Anterior cingulate cortex (tissue), 58 donors: Measurements from ENCODE around the gene NT5C2.

Source experiments
- DNase-seq, 58 donors: peaks; one replicate each; lab custom pipeline; 2025; lab: John Stamatoyannopoulos, UW

NT5C2 gene

DNA sequence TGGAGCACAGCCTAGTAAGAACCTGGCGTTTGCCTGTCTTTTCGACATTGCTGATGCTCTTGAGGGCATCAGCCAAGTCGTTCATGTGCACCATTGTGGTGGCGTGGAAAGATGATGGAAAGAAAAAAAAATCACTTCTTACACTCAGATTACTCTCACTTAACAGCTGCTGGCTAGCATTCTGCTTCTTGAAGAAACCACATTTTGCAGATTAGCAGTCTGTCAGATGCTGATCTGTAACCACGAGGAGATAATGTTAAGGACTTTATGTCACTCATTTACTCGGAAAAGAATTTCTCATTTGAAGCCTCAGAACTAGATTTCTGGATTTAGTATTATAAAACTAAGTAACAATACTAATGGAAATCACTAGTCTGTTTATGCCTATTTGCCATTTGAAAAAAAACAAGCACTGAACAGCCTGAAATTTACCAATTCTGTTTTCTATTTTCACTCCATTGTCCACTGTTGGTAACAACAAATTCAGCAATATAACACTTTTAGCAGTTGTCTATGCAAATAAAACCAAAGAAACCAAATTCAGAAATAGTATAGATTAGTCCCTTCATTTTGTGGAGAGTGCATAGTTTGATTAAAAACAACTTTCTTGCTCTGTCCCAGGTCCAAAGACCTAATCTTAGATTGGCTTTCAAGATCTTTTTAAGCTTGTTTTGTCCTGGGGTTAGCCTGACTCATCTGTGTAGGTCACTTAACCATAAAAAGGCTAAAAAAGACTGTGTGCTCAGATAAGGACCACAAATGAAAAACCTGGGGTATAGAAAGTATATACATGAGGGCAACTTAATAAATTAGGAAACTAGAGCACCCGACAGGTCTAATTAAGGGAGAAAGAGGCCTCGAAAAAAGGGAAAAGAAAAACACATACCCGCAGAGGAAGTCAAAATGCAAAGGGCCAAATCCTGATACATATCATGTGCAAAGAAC is 67.5 kb downstream of the NT5C2 start:
- no peak for DNase-seq

DNA sequence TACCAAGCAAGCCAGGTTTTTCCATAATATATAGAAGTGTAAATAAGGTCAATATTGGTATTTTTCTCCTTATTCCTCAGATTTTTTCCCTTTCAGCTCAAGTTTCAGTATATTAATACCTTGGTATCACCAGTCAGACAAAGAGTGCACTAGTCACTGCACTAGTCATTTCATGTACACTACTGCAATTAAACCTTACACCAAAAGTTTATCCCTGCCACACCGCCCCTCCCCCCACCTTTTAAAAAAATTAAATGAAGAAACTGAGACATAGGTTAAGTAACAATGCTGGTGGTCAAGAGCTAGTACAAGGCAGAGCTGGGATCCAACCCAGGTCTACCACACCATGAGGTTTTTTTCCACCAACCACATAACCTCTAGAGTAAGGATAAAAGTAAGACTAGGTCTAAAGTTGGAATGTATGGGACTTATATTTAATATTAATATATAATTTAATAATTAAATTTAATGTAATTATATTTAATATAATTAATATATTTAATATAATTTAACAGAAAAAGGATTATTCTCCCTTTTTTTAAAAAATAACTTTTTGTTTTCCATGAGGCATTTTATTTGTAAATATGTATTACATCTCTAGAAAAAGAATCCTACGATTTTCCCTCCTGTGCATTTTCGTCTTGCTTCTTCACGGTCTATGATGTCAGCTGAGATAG is 68.5 kb downstream of the NT5C2 start:
- DNase-seq: no peak

DNA sequence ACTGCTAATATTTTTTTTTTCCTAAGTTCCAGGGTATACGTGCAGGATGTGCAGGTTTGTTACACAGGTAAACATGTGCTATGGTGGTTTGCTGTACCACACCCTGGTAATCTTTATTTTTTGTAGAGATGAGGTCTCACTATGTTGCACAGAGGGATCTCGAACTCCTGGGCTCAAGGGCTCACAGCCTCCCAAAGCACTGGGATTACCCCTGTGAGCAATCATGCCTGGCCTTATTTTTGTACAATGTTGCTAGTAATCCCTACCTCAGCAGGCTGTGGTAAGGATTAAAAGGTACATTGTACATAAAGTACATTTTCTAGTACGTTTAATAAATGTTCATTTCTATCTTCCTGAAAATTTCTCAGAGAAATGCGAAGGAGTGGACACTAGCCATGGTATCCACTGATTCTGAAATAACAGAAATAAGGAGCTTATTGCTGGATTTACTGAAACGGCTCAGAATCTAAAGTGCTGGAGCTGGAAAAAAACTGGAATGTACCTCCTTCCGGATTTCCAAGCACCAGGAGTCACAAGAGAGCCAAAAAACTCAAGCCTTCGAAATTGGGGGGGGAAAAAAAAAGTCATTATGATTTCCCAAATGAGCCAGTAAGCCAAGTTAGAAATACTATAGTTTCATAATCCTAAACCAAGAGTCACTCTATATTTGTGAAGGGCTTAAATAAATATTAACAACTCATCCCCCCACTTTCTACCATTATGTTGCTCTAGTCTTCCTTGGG is 69.6 kb downstream of the NT5C2 start:
- no peak for DNase-seq

DNA sequence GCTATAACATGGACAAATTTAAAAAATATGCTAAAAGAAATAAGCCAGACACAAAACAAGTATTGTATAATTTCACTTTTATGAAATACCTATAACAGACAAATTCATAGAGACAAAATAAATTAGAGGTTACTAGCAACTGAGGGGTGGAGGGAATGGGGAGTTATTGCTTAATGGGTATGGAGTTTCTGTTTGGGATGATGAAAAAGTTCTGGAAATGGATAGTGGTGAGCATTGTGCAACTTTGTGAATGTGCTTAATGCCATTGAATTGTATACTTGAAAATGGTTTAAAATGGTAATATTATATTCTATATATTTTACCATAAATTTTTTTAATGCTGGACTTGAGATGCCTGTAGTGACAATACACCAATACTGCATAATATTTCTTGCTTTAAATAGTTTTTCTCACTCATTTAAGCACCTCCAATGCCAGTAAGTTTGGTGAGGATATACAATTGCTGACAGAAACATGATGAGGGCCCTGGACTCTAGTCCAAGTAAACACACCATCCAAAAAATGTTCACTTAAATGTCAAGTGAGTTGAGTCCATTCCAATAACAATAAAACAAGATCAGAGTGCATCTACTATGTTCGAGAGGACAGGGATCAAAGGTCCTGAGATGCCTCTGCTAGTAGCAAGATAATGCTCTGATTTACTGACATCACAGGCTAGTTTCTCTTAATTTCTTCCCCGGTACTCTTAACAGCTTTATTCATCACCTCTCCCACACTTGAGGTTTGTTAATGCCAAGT is 71.9 kb downstream of the NT5C2 start:
- no peak for DNase-seq

DNA sequence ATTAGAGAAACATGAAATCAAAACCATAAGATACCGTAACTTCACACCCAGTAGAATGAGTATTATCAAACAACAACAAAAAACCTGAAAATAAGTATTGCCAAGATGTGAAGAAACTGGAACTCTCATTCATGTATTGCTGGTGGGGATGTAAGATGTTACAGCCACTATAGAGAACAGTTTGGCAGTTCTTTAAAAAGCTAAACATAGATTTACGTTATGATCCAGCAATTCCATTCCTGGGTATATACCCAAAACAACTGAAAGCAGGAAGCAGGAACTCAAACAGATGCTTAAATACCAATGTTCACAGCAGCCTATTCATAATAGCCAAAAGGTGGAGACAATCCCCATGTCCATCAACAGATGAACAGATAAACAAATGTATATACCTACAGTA is 72.5 kb downstream of the NT5C2 start:
- DNase-seq: no peak

DNA sequence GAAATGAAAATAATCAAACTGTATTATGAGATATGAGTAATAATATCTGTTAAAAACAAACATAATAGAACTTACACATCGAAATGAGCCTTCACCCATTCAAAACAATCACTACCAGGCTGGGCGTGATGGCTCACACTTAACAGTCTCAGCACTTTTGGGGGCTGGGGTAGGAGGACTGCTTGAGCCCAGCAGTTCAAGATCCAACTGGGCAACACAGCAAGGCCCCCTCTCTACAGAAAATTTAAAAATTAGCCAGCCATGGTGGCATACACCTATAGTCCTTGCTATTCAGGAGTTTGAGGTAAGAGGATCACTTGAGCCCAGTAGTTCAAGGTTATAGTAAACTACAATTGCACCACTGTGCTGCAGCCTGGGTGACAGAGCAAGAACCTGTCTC is 75.8 kb downstream of the NT5C2 start:
- no peak for DNase-seq

DNA sequence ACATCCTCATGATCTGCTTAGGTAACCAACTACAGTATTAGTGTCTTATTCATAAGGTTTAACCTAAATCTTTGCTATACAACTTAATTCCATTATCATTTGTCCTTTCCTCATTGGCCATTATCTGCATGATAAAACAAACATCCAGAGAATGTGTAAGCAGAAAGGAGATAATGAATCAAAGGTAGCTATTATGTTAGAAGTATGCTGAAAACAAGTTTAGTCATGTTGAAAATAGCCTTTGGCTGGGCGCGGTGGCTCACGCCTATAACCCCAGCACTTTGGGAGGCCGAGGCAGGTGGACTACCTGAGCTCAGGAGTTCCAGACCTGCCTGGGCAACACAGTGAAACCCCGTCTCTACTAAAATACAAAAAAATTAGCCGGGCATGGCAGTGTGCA is 78.2 kb downstream of the NT5C2 start:
- DNase-seq: no peak

DNA sequence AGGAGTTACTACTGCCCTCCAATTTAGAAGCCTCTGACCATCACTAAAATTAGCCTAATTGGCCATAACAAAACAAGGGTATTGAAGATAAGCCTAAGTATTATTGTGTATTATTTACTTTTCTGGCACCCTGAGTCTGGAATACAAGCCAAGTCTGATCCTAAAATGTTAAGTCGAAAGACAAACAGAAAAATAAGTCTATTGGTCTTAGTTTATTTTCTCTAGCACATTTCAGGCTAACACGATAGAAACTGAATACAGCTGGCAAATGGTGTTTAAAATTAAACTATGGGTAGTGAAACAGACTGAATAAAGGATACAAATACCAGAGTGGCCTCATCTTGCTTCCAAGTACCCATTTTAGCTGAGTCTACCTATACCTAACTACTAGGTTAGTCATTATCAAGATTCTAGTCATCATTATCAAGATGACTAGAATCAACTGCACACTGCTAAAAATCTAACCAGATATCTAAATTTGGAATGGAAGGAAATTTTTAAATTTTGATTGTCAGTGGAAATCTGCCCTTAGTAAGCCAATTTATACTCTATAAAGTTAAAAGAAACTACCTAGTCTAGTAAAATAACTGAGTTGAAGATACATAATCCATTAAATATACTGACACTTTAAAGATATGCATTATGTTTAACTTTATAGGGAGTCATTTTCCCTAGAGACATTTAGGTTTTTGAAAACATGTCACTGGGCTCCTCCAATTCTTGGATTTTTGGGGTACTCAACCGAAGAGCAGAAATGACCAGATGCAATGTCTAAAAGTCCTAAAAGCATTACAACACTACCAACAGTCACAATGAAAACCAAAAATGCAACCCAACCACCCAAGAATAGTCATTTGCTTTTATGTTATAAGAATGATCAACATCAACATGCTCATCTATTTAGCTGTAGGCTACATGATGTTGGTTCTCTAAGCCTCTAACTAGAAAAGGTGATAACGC is 80.9 kb downstream of the NT5C2 start:
- DNase-seq: no peak

DNA sequence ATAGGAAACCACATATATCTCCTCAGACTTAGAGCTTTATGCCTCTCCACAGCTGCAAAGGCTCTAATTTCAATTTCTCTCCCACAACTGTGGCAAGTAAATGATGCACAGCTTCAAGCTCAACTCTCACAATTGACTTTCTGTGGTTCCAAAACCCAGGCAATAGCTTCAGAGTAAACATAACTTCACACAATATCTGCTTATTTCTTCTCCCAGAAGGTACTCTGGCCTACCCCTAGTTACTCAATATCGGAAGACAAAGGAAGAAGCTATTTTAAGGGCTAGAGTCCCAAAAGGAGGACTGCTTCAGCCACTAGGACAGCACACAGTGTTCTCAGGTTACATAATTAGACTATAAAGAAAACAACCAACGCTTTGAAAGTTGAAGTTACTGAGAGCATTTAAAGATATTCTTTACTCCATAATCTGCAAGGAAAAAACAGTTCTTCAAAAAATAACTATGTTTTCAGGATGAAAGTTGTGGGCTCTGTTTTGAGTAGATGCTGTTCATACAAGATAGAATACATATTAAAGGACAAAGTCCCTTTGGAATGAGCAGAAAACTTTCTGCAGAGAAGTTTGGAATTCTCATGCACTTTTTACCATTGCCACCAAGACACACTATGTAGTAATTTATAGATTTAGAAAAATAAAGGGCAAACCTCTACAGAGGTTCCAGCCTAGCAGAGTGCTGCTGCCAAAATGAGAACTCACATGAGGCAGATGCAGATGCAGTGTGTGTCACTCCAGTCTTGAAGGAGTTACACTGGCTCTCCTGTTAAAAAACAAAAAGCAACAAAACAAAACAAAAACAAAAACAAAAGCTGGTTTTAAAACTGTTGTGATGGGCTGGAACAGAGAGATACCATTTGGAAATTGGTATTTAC is 81.8 kb downstream of the NT5C2 start:
- peak in 5 of 58 donors; percentile 3 to 56 (median 19) for DNase-seq

DNA sequence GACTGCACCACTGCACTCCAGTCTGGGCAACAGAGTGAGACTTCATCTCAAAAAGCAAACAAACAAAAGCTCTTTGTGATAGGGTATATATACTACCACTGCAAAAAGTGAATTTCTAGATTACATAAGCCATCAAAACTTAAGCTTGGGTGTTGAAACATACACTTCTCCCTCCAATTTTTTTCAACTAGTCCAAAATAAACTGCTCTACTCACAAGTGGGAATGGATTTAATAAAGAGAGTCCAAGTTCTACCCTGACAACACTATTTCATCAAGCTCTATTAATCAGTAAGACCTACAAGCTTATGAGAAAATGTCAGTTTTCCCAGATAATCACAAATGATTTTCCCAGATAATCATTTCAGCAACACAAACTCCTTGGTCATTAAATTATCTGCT is 82.7 kb downstream of the NT5C2 start:
- no peak for DNase-seq

DNA sequence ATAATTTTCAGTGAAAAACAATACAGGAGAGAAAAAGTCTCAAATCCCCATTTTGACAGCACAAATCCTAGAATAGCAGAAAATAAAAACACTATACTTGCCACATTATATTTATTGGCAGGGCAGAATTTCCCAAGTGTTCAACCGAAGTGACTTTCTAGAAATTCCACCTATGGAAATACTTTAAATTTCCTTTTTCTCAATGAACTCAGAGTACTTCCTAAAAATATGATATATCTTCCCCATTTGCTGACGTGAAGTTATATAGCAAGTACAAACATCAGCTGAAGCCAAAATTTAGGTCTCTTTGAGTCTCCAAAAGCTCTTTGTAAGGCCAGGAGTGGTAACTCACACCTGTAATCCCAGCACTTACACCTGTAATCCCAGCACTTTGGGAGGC is 83.3 kb downstream of the NT5C2 start:
- DNase-seq: no peak

DNA sequence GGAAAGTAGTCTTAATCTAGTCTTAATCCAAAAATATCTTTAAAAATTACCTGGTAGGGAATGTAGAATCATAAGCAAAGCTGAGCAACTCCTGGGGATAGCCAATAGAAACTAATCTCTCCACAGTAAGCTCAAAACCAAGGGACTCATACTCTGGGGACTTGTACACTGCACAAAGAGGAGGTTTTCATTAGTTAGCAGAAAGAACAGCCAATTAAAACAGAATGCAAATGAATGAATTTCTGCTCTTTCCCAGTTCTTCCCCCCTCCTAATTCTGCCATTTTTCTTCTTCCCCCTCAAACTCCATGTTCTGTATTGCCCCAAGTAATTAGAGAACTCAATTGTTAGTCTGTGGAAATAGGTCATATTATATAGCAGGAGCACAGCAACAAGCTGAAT is 86.5 kb downstream of the NT5C2 start:
- DNase-seq: no peak

DNA sequence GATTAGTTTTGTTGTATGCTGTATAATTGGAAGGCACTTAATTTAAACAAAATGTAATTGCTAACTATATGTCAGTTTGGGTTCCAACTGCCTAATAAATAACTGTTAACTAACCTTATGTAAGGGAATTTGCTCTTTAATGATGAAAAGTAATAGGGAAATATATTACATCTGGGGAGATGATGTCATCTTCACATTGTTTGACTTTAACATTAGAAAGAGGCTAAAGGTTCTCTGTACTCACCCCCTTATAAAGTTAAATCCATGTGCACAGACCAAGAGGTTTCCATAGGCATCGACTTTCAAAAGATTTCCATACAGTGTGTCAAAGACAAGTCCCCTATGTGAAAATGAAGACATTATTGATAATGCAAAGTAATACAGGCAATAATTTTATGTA is 87.6 kb downstream of the NT5C2 start:
- no peak for DNase-seq

DNA sequence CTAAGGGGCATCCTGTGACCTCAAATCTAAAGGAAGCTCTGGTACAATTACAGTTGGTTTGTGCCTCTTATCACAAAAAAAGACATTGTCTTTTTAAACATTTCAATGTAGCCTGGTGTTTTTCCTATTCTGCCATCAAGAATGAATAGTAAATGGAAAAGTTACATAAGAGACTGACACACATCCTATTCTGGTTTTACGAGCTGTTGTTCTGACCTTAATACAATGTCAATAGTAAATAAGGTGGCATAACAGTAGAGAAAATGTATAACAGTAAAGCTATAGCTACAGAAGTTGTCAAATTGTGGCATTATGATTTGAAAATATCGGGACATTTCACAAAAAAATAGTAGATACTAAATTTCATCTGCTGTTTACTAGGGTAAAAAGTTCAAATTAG is 88.4 kb downstream of the NT5C2 start:
- DNase-seq: no peak

DNA sequence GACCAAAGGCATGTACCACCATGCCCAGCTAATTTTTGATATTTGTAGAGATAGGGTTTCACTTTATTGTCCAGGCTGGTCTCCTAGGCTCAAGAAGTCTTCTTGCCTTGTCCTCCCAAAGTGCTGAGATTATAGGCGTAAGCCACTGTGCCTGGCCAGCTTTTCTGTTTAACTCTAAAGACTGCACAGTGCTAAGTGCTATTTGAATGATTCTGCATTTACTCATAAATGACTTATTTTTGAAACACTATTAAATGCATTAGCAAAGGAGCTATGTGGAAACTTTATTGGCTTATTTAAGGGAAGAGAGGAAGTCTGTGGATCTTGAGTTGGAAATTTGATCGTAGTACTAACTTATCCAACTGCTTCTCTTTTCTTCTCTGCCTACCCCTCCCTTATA is 89.1 kb downstream of the NT5C2 start:
- DNase-seq: no peak

DNA sequence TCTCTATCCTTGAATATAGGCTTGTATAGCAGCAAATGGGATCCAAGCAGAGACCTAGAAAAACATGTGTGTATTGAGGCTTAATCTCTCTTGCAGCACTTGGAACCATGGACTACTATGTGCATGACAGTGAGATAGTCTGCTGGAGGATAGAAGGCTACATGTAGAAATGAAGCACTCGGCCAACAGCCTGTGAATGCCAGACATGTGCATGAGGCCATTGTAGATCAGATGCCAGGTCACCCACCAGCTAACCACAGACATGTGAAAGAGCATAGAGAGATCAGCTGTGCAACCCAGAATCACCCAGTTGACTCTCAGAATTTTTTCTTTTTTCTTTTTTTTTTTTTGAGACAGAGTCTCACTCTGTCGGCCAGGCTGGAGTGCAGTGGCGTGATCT is 90.9 kb downstream of the NT5C2 start:
- no peak for DNase-seq

DNA sequence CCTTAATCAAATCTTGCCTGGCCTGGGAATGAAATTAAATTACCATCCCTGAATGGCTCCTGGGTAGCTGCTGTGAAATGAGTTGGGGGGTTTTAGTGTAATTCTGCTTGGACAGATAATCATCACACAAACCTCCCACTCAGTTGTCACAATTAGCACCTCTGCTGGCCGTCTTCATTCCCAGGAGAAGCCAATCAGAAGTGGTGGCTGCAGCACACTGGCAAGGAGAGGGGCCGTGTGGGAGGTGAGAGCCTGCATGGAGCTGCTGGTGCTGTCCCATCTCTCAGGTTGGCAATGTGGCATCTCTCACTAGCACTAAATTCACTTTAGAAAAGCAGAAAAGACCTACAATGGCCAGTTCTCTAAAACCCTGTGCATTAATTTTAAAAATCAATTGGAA is 92.5 kb downstream of the NT5C2 start:
- DNase-seq: no peak

DNA sequence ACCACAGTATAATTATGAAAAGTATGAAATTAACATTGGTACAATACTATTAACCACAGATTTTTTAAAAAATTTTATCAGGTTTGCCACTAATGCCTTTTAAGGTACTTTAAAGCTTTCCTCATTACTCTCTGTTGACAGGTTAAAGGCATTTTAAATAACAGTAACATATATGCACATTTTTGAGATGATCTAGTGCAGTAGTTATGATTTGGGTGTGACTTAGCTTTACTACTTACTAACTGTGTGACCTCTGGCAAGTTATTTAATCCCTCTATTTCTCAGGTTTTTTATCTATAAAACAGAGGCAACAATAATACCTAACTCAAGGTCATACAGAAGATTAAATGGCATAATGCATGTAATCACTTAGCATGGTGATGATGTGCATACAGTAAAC is 94.8 kb downstream of the NT5C2 start:
- DNase-seq: no peak
